ENCODE data around the gene MACO1.

DNA sequence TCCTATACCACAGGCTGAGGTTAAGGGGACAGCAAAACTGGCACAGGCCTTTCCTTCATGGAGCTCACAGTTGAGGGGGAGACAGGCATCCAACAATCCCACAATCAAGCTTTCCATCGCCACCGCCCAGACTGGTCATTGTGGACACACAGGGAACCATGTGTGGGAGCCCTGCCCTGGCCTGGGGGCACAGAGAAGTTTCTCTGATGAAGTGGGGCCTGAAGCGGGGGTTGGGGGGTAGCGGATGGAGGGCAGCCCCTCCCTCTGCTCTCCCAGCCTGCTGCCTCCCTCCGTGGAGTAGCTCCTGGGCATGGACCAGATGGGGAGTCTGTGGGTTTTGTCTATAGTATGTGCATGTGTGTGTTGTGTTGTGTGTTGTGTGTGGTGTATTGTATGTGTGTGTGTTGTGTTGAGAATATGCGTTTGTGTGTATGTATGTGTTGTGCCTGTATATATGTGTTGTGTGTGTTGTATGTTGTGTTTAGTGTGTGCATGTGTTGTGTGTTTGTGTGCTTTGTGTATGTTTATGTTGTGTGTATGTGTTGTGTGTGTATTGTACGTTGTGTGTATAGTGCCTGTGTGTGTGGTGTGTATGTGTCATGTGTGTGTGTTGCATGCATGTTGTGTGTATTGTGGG is 98.3 kb downstream of the MACO1 start:
- no peak for TF ChIP-seq ARNTL (CRISPR knock-in tag; IDR thresholded peaks at IDR 0.05; ENCODE audit: borderline replicate concordance, low read depth)
- TF ChIP-seq ZNF70 (CRISPR knock-in tag; IDR thresholded peaks at IDR 0.05) = no peak
- TF ChIP-seq RARB (CRISPR knock-in tag; IDR thresholded peaks at IDR 0.05) = no peak
- TF ChIP-seq CSDC2 (CRISPR knock-in tag; IDR thresholded peaks at IDR 0.05) = no peak

All from SK-N-SH treated with all-trans-retinoic acid at 6 μM for 48 hours (cell line).